Activated gamma-delta T cell (primary cell): Measurements from ENCODE around the gene SLC10A1.

Experiments used
- DNase-seq: peaks from one replicate; lab custom pipeline; 2025; lab: John Stamatoyannopoulos, UW

The SLC10A1 gene

DNA sequence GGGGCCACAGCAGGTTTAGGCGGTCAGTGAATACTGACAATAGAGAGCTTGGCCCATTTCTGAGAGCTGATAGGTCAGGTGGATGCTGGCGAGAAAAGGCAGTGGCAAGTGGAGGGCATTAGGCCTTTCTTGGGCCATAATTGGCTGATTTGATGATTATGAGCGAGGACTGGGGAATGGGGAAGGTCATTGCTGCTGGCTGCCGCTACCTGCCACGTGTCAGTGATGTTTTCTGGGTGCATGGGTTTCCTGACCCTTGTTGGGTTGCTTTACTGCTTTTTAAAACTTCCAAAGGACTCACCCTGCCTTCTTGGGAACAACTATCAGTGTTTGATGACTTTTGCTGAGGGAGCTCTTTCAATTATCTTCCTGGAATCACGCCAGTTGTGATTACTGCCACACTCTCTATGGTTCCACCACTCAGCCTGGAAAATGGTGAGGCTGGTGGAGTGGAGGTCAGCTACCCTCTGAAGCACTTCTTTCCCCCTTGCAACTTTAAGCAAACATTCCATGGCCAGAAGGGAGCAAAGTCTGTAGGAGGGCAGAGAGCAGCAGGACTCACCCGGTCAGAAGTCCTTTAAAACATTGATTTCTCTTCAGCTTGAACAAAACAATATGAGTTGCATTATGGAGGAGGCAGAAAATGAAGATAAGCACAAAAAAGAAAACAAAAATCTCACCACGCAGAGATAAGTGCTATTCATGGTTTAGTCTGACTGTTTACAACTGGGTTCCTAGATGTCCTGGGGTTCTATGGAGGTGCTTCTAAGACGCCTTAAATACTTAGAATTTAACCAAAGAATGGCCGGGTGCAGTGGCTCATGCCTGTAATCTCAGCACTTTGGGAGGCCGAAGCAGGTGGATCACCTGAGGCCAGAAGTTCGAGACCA is 12.1 kb upstream of the SLC10A1 start:
- no peak for DNase-seq

DNA sequence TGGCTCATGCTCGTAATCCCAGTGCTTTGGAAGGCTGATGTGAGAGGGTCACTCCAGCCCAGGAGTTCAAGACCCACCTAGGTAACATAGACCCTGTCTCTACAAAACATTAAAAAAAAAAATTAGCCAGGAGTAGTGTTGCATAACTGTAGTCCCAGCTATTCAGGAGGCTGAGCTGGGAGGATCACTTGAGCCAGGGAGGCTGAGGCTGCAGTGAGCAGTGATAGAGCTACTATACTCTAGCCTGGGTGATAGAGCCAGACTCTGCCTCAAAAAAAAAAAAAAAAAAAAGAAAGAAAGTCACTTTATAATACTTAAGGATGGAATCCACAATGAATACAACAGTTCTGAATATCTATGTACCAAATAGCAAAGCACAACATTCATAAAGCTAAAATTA is 10.2 kb upstream of the SLC10A1 start:
- DNase-seq, result no peak

DNA sequence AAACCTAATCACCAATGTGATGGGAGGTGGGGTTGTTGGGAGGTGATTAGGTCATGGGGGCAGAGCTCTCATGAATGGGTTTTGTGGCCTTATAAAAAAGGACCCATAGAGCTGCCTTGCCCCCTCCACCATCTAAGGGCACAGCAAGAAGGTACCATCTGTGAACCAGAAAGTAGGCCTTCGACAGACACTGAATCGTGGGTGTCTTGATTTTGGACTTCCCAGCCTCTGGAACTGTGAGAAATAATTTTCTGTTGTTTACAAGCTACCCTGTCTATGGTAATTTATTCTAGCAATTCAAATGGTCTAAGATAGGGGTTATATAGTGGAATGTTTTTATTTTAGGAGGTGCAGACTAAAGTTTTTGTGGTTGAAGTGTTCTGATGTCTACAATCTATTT is 7.9 kb upstream of the SLC10A1 start:
- DNase-seq, result no peak

DNA sequence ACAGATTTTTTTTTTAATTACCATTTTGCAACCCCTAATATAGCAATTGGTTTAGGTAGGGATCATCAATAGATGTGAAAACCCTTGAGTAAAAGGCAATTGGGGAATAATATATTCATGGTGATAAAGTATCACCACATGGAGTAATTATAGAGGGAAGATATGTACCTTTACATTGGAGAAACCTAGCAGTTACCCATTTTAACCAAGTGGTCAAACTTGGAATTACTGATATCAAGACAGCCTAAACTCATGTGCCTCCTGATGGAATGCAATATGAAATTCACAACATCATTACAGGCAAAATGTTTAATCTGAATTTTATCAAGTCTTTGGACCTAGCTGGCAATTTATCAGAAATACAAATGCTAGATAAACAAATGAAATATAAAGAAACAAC is 6.7 kb upstream of the SLC10A1 start:
- no peak for DNase-seq

DNA sequence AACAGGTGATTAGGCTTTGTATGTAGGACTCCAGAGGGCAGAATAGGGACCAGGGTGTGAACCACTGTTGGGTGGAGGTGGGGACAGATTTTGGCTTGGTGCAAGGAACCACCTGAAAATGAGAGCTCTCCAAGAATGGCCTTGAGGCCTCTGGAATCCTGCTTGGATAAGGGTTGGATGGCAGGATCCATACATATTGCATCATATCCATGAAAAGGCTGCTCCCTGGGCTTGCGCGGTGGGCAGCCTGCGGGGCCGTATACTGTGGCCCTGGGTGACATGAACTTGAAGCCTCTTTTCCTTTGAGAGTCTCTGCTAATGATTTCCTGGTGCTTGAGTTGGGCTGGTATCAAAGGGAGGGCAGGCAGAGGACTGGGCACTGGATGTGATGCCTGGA is 1.3 kb upstream of the SLC10A1 start:
- no peak for DNase-seq

DNA sequence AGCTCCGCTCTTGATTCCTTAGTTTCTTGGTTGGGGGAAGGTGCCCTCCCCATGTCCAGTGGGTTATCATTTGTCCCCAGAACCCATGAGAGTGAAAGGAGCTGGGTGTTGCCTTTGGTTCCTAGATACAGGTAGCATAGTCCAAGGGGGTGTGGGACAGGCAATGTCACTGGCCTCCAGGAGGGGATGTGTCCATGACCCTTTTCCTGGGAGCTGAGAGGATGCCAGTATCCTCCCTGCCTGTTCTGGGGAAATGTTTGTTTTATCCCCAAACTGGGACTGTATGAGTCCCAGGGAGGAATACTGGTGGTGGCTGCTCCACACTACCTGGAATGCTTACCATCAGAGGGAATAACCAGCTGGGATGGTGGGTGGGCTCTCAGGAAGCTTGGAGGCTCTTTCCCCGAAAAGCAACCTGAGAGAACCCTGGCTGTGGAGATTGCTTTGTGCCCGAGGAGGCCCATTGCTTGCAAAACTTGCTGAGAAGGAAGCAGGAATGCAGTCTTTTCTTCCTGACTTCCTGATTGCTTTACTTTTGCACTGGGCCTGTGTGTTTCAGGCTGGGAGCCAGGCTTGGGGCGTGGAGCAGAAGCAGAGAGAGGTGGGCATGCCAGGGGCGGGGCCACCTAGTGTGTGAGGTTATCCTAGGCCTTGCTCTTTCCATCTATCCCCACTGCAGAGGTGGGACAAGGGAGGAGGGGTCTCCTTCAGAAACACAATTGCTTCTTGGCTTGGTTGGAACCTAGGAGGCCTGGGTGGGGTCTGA is 715 bp upstream of the SLC10A1 start:
- DNase-seq, result no peak

DNA sequence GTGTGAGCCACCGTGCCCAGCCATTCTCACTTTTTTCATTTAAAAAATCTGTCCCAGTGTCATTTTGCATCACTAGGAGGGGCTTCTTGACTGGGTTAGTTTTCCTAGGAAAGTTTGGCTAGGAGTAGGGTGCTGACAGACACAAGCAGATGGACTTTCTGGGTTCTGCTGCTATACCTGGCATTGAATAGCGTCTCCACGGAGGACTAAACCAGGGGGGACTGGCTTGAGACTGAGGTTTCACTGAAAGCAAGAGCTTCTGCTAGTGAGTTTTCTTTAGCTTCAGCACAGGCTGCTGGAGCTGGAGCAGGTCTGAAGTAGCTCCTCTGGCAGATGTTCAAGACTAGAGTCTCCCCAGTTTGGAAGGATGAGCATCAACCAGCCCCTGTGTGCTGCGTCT is 1.4 kb downstream of the SLC10A1 start:
- DNase-seq, result no peak

DNA sequence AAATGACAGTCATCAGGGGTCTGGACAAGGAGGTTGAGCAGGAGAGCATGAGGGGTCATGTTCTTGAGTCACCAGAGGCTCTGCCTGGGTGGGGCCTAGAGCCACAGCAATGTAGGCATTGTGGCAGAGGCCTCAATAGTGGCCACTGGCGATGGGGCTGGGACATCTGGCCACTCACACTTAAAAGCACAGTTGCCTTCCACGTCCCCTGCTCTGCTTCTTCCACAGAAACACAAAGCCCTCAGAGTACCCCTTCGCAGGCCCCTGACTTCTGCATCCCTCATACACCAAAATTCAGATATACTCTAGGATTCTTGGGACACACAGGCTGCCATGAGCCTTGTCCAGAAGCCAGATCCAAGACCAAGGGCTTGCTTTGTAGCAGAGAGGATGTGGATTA is 2.2 kb downstream of the SLC10A1 start:
- no peak for DNase-seq

DNA sequence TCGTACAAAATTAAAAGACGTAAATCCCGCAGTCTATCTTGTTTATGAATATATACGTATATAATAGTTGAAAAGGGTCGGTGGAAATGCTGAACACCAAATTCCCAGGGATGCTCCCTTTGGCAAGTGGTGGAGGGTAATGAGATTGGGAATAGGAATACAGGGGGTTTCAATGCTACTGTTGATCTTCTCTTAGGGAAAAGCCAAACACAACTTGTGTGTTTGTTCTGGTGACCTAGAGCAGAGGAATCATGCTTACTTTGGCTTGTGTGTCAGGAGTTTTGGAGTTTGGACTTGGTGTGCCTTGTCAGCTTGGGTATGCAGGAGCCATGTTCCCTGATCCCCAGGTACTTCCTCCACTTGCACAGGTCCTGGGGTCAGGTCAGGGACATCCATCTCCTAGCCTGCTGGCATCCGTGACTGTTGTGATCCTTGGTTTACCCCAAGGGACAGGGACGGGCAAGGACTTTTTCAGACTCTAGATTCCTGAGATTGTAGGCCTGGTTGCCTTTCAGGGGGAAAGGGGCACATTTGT is 4.1 kb downstream of the SLC10A1 start:
- DNase-seq, result no peak

DNA sequence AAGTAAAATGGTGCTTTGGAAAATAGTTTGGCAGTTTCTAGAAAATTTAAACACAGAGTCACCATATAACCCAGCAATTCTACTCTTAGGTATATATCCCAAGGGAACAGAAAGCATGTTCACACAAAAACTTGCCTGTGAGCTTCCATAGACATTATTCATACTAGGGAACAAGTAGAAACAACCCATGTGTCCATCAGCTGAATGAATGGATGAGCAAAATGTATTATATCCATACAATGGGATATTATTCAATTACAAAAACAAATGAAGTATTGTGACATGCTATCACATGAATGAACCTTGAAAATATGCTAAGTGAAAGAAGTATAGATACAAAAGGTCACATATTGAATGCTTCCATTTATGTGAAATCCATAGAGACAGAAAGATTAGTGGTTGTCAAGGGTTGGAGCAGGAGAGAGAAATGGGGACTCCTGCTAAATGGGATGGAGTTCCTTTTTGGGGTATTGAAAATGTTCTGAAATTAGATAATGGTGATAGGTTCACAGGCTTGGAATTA is 7.9 kb downstream of the SLC10A1 start:
- no peak for DNase-seq

DNA sequence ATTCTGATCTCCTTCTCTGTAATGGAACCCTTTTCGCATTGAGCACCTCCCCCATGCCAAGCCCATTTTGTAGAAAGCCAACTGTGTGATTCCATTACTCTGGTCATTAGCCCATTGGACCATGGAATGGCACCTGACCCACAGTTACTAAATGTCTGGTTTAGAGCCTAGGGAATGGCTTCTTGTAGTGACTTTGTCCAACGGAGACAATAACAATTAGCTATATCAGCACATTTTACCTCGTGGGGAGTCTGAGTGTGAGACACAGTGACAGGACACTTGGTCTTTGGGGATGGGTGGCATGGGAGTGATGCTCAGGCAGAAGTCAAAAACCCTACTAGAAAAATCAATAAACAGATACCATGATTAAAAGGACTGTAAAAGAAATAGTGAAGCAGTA is 10.4 kb downstream of the SLC10A1 start:
- DNase-seq, result no peak

DNA sequence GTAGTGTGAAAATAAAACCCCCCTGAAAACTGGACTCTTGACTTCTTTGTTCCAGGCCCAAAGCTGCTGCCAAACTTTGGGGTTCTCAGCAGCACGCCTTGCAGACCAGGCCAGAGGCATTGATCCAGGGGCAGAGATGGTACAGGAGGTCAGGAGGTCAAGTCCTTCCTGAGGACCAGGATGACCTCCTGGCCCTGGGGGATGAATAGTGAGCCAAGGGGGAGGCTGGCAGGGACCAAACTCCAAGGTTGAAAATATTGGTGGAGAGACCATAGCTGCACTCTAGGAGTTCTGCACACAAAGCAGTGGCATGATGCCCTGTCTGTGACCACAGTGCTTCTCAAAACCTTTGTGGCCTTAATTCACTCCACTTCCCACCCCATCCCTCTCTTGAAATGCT is 12.1 kb downstream of the SLC10A1 start:
- DNase-seq, result no peak

DNA sequence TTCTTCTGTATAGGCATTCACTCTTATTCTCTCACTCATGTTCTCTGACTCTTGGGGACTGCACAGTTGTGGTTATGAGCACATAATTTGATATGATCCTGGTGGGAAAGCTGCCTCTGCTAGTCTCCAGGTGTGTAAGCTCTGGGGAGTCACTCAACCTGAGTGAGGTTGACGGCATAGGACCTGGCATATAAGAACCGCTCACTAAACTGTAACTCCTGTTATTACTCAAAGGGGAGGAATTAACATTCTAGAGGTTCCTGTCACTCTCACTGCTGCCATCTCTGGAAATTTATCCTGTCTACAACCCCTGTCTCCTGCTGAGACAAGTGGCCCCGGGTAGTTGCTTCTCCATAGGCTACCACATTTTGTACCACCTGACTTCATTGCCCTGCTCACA is 16.1 kb downstream of the SLC10A1 start:
- no peak for DNase-seq

DNA sequence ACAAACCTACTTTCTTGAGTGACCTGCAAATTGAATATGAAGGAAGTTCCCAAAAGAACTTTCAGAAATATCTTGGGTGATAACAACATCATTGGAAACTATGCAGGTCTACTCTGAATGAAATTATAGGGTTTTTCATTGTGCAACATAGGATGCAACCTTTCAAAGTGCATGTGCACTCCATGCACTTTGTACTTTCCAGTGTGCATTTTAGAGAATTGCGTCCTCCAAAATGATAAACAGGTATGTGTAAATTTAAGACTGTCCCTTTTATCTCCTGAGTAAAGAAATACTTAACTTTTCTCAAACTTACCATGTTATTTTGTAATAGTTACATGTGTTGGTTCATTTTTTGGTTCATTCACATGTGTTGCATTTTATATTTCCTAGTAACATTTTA is 16.9 kb downstream of the SLC10A1 start:
- no peak for DNase-seq

DNA sequence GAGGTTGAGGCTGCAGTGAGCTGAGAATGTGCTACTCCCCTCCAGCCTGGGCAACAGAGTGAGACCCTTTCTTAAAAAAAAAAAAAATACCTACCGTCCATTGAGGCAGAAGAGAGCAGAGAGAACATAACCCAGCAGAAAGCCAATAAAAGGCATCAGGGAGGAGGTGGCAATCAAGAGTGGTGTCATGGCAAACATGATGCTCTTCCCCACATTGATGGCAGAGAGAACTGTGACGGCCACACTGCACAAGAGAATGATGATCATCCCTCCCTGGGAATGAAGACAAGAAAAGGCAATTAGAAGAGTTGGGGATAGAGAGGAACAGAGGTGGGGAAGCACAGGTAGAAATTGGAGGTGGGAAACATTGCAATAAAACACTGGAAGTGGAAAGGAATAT is 18.0 kb downstream of the SLC10A1 start:
- no peak for DNase-seq

DNA sequence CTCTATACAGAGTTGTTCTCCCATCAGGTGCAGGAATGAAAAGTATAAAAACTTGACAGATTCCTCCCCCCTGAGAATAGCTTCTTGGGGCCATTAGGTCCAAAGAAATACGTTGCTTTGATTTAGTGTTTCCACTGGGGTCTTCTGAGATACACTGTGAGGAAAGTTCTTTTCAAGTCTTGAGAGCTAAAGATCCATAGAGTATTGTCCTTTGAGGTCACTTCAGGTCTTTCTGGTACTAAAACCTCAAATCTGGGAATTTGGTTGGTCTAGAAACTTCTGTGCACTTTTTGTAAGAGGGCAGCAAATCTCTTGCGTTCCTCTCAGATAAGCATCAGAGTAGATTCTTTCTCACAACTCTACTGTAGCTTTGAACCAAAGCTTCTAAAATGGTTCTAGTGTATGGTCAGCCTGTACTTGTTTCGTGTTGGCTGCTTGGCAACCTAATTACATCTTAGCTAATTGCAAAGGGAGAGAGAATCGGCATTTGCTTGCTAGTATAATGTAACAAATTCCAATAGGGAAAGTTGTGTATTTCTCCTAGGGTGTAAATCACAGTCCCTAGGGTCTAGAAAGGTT is 20.1 kb downstream of the SLC10A1 start:
- no peak for DNase-seq

DNA sequence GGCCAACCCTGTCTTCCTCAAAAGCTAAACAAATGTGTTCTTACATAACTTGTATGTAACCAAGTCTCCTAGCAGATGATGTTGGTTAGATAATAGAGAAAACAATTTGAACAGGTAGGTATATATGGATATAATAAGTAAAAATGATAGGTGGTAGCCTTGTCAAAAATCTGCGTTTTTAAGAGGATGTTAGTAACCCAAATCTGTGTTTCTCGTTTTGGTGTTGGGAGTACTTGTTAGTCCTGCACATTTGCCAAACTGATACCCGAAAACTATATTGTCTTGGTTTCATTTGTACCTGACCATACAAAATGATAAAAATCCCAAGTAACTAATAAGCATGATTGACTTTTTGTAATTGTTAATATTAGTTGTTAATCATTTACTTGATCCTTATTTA is 22.0 kb downstream of the SLC10A1 start:
- no peak for DNase-seq

DNA sequence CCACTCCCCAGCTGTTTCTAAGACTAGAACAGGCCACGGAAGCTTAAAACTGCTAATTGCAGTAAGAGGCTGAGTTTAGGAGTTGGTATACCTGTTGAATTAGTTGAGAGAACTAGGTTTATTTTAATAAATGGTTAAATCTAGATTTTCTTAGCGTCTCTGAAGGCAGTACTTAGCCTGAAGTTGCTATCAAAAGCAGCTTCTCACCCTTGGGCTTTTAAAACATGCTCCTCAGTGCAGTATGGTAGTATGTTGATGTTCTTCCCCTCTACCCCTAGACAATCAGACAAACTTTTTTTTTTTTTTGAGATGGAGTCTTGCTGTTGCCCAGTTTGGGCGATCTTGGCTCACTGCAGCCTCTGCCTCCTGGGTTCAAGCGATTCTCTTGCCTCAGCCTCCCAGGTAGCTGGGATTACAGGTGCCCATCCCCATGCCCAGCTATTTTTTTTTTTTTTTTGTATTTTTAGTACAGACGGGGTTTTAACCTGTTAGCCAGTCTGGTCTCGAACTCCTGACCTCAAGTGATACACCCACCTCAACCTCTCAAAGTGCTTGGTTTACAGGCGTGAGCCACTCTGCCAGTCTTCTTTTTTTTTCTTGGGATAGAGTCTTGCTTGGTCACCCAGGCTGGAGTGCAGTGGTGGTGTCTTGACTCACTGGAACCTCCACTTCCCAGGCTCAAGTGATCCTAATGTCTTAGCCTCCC is 23.3 kb downstream of the SLC10A1 start:
- DNase-seq, result no peak

DNA sequence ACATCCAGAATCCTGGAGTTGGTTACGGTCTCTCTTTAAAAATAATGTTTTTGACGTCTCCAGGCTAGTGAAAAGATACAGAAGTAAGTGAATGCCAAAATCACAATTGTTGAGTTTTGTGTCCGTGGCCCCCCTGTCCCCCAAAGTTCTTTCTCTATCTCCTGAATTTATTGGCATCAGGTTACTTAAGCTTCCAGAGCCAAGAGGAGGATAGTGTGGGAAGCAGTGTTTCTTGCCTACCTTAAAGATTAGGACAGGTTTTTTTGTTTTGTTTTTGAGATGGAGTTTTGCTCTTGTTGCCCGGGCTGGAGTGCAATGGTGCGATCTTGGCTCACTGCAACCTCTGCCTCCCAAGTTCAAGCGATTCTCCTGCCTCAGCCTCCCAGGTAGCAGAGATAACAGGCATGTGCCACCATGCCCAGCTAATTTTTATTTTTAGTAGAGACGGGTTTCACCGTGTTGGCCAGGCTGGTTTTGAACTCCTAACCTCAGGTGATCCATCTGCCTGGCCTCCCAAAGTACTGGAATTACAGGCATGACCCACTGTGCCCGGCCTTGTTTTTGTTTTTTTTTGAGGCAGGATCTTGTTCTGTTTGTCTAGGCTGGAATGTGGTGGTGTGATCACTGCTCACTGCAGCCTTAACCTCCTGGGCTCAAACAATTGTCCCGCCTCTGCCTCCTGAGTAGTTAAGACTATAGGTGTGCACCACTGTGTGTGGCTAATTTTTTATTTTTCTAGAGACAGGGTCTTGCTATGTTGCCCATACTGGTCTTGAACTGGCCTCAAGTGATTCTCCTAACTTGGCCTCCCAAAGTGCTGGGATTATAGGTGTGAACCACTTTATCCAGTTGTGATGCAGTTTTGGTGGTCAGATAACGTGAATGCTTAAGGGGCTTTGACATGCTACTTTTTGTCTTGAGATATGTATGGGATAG is 24.7 kb downstream of the SLC10A1 start:
- no peak for DNase-seq

DNA sequence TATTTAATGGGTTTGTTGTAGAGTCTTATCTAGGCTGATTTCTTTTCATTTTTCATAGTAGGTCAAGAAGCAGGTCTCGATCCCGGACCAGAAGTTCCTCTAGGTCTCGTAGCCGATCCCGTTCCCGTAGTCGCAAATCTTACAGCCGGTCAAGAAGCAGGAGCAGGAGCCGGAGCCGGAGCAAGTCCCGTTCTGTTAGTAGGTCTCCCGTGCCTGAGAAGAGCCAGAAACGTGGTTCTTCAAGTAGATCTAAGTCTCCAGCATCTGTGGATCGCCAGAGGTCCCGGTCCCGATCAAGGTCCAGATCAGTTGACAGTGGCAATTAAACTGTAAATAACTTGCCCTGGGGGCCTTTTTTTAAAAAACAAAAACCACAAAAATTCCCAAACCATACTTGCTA is 25.9 kb downstream of the SLC10A1 start:
- DNase-seq, result no peak

DNA sequence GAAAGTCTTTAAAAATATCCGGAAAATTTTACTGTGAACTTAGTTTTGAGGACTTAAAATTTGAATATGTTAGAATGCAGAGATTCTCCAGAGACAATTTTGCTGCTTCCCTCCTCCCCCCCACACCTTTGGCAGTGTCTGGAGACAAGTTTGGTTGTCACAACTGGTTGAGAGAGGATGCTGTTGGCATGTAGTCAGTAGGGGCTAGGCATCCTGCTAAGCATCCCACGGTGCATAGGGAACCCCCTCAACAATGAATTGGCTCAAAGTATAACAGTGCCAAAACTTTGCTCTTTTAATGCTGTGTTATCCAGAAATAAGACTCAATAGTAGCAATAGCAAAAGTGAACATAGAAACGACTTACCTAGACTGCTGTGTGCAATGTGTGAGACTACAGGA is 26.5 kb downstream of the SLC10A1 start:
- DNase-seq, result no peak
